Upper lobe of left lung (tissue), 6 donors: ENCODE results near the gene TEF. TPM values are rescaled to one million over a fixed set of nuclear protein-coding genes. Genes with fewer than 3 reads are reported as not detected.
"Not testable (repeated sequence)": the region's sequence is repeated elsewhere in the genome, so short reads cannot be mapped to it uniquely, and the experiment has no call there.

Source experiments
- ATAC-seq, 2 donors: fragments of 200-7000 bp; cut with Tn5 transposase; one replicate each; pipeline ENCODE4 v1.9.1; 2022; ENCODE audit warnings: mild to moderate bottlenecking in 2 of 2, moderate library complexity in 2 of 2; ENCODE audit not compliant: low FRiP score in 2 of 2
- DNase-seq, 2 donors: peaks; one replicate each; pipeline ENCODE4 v3.0.0-alpha.2; 2019 to 2020
- H3K27ac ChIP-seq, 4 donors: fragments of 200-600 bp; sonication (generic); one replicate each; pipeline ENCODE4 v1.5.1; 2016 to 2019
- H3K27me3 ChIP-seq, 4 donors: fragments of 200-600 bp; sonication (generic); one replicate each; pipeline ENCODE4 v1.5.1; 2017 to 2019
- H3K36me3 ChIP-seq, 4 donors: fragments of 200-600 bp; sonication (generic); one replicate each; pipeline ENCODE4 v1.5.1; 2016 to 2019
- H3K4me1 ChIP-seq, 4 donors: fragments of 200-600 bp; sonication (generic); one replicate each; pipeline ENCODE4 v1.5.1; 2018 to 2019
- H3K4me3 ChIP-seq, 4 donors: fragments of 200-600 bp; sonication (generic); one replicate each; pipeline ENCODE4 v1.5.1; 2017 to 2019; ENCODE audit warnings: mild to moderate bottlenecking in 2 of 4, moderate library complexity in 1 of 4
- H3K9me3 ChIP-seq, 4 donors: fragments of 200-600 bp; sonication (generic); one replicate each; pipeline ENCODE4 v1.5.1; 2018 to 2019
- CTCF ChIP-seq, 6 experiments: fragments of 450-650 bp in 4 of 6; fragments of 200-600 bp in 2 of 6; sonication (generic) in 2 of 6; IDR thresholded peaks; one replicate each; pipeline ENCODE4 v1.5.1; 2016 to 2019; ENCODE audit warnings: antibody characterized with exemption in 6 of 6
- EP300 ChIP-seq, 4 donors: sonication (generic); formaldehyde crosslinking; IDR thresholded peaks; one replicate each; pipeline ENCODE4 v1.5.1; 2017; ENCODE audit warnings: antibody characterized with exemption in 4 of 4, control low read depth in 2 of 4
- POLR2A ChIP-seq, 4 donors: fragments of 450-650 bp; IDR thresholded peaks; one replicate each; pipeline ENCODE4 v1.5.1; 2016 to 2017; ENCODE audit warnings: antibody characterized with exemption in 4 of 4, mild to moderate bottlenecking in 2 of 4
- POLR2AphosphoS5 ChIP-seq, 2 donors: sonication (generic); formaldehyde crosslinking; IDR thresholded peaks; one replicate each; pipeline ENCODE4 v1.5.1; 2017; ENCODE audit warnings: antibody characterized with exemption in 2 of 2
- WGBS, 2 donors: methylation state at CpG; one replicate each; pipeline ENCODE4 v1.1.5; 2017 to 2018; 5-methylcytosine and 5-hydroxymethylcytosine counted together
- total RNA-seq, 6 donors: library from RNA; depleted of rRNA in 4 of 6; stranded (reverse); fragments of >200 nt in 4 of 6; gene quantifications; one replicate each; pipeline versions ENCODE4 v1.1.0 to v1.2.1, GENCODE V29; 2016 to 2021
- donor health status: DM: no; HTN: no; CAD: no; lungs with moderate emphysema.
- donor health status: DM: no; HTN: yes; CAD: no; lungs with severe emphysema.

TEF gene
- total RNA-seq, 6 donors from 2014 or later, result 12.6 to 41.8 (median 19.4) TPM

- no peak for ATAC-seq
- Histone ChIP-seq H3K4me1 (peaks cover 0 to 15% (median 6%) of the 10 kb centered on the region in 4 donors), H3K27ac (no peak overlapping the region), H3K36me3 (peaks cover under 1 to 63% (median 23%) of the 10 kb centered on the region in 4 donors), H3K27me3 (no peaks in the 10 kb centered on the region), H3K4me3 (no peak overlapping the region), H3K9me3 (no peaks in the 10 kb centered on the region)
- no peak for DNase-seq
- no peak for TF ChIP-seq CTCF (IDR thresholded peaks at IDR 0.05)
- WGBS, 2 donors, result 97 to 99% methylated on average over 8 of the region's 8 CpGs
Observed at GRCh38 chr22:41429951-41430332, 48.2 kb downstream of the TEF start.

- ATAC-seq (no peak), DNase-seq (no peak)
- peaks cover 15 to 65% (median 40%) of the 10 kb centered on the region in 4 donors for H3K36me3 ChIP-seq
- H3K9me3 ChIP-seq, result no peaks in the 10 kb centered on the region
- 60 to 92% methylated on average over 2 to 6 of the region's 6 CpGs for WGBS, 2 donors
- no peak for TF ChIP-seq CTCF (IDR thresholded peaks at IDR 0.05)
- TF ChIP-seq EP300 (IDR thresholded peaks at IDR 0.05), result no peak
- no peak for TF ChIP-seq POLR2A (IDR thresholded peaks at IDR 0.05)
- TF ChIP-seq POLR2AphosphoS5 (IDR thresholded peaks at IDR 0.05), result no peak
- H3K4me1 ChIP-seq, result peaks cover 3 to 18% (median 14%) of the 10 kb centered on the region in 4 donors
- no peak overlapping the region for H3K4me3 ChIP-seq
- no peak overlapping the region for H3K27ac ChIP-seq
- no peaks in the 10 kb centered on the region for H3K27me3 ChIP-seq
Observed at GRCh38 chr22:41431656-41432055, 49.9 kb downstream of the TEF start.

GRCh38 chr22:41433480-41433879 is 51.7 kb downstream of the TEF start:
- not testable (repeated sequence) for ATAC-seq, H3K27ac ChIP-seq

GRCh38 chr22:41434361-41435003 is 52.7 kb downstream of the TEF start:
- Histone ChIP-seq H3K4me1 (peaks cover 3 to 24% (median 16%) of the 10 kb centered on the region in 4 donors), H3K27ac (peak overlapping the region in 1 of 4 donors; percentile 8), H3K36me3 (peaks cover 21 to 66% (median 51%) of the 10 kb centered on the region in 4 donors)
- not testable (repeated sequence) for H3K4me3 ChIP-seq, H3K27me3 ChIP-seq, ATAC-seq, DNase-seq, H3K9me3 ChIP-seq
- 82 to 87% methylated on average over 2 to 5 of the region's 5 CpGs for WGBS, 2 donors

More at GRCh38 chr22:41433480-41433879, 51.7 kb downstream of the TEF start:
- H3K4me3 ChIP-seq, H3K27me3 ChIP-seq, H3K9me3 ChIP-seq, DNase-seq: not testable (repeated sequence)
- Histone ChIP-seq H3K36me3 (peaks cover 21 to 61% (median 51%) of the 10 kb centered on the region in 4 donors), H3K4me1 (peaks cover 3 to 18% (median 14%) of the 10 kb centered on the region in 4 donors)
- WGBS, 2 donors, result 90 to 94% methylated on average over 1 of the region's 1 CpG

GRCh38 chr22:41435560-41435959 is 53.8 kb downstream of the TEF start:
- Histone ChIP-seq H3K36me3 (peaks cover 21 to 71% (median 50%) of the 10 kb centered on the region in 4 donors), H3K27ac (peak overlapping the region in 1 of 4 donors; percentile 44)
- 57 to 73% methylated on average over 3 to 4 of the region's 4 CpGs for WGBS, 2 donors

More at GRCh38 chr22:41435560-41435959, 53.8 kb downstream of the TEF start:
- Histone ChIP-seq H3K4me1 (peaks cover 6 to 28% (median 18%) of the 10 kb centered on the region in 4 donors), H3K27me3 (no peaks in the 10 kb centered on the region), H3K4me3 (no peak overlapping the region), H3K9me3 (no peaks in the 10 kb centered on the region)
- DNase-seq (no peak), ATAC-seq (no peak)
- TF ChIP-seq POLR2A (IDR thresholded peaks at IDR 0.05), result no peak
- no peak for TF ChIP-seq CTCF (IDR thresholded peaks at IDR 0.05)
- TF ChIP-seq EP300 (IDR thresholded peaks at IDR 0.05), result no peak
- TF ChIP-seq POLR2AphosphoS5 (IDR thresholded peaks at IDR 0.05), result no peak
